ENCODE measurements around the gene CD99L2.

The CD99L2 gene

DNA sequence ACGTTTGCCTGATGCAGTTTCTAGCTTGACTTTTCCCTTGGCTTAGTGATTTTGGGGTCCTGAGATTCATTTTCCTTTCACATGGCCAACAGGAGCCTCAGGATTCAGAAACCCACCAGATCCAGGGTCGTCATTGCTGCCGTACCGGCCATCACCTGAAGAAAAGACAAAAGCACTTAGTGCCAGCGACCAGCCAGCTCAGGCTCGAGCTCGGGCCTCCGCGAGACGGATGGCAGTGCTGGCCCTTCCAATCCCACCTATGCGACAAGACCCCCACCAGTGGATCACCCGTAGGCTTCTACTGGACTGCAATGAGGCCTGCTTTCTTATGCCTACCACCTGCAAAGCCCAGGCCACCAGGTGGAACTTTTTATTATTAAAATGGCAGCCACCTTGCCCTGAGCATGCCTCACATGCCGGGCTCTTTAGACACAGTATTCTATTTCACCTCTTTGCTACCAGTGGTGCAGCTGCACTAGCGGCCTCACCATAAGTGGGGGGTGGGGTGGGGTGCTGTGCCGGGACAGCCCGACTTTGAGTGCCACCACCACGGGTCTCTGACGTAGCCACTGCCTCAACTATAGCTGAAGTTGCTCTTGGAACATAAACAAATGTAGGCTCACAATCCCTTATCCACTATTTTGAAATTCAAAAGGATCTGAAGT is 121.0 kb downstream of the CD99L2 start:
- no peak for DNase-seq

DNA sequence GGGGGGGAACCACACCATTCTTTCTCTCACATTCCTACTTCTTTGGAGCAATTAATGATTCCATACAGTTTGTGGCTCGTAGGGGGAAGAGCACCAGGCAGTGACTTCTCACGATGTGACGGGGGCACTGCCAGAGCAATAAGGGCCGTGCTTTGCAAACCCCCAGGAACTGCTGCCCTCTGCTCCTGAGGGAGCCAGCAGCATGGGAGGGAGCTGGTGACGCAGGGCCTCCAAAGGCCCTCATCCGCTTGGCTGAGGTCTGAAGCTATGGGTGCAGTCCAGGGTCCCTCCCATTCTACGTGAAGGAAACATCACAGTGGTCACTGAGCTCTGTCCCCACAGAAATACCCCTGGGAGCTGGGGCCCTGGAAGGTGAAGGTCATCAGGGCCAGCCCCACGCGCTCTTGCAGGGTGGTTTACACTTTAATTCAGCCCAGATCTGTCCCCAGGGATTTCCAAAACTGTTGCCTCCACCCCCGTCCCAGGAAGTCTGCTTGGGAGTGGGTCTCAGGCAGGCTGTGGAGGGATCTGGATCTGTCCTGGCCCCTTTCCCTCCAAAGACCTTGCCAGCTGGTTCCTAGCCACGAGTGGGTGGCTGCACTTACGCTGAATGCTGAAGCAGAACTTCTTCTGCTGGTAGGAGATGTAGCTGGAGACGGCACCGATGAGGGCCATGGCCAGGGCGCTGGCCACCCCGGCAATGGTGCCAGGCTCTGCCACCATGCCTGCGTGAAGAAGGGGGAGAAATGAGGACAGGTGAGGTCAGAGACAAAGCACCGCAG is 122.7 kb downstream of the CD99L2 start:
- DNase-seq = no peak

DNA sequence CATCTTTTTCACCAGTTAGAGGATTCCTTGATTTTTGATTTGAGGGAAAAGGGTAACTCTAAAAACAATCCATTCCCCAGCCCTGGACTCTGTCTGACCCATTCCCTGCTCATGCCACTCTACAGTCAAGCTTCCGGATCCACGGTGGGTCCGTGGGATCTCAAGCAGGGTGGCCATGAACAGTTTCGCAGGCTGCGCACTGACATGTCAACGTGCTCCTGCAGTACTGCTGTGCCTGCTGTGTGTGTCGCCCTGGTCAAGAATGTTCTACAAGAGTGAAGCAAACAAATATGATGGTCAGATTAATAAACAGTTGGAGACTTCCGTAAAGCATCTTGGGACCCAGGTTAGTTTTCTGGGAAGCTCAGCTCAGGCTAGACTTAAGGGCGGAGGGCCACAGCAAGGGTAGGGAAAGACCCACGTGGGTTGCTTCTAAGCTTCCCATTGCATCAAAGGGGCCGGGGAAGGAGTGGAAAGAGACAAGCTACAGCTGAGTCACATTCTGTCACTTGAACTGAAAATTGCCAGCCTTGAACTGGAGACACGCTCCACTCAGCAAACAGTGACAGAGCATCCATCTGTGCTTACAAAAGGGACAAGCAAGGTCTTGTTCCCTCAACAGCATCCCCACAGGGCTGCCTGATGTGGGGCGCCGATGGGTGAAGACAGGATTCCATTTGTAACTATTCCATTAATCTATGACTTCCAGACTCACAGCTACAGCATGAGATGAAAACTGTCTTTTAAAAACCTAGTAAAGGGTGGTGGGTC is 123.5 kb downstream of the CD99L2 start:
- DNase-seq = no peak

DNA sequence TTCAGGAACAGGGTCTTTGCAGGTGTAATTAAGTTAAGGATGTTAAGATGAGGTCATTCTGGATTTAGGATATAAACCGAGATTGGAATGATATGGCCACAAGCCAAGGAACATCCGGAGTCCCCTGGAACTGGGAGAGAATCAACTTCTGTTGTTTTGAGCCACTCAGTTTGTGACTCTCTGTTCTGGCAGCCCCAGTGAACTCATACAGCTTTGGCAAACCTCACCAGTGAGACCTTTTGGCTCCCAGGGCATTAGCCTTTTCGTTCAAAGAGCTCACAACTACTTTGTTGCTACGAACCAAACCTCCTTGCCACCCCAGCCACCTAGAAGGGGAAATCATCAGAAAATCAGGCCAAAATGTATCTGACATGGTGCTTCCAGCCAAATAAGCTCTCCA is 124.8 kb downstream of the CD99L2 start:
- no peak for DNase-seq

DNA sequence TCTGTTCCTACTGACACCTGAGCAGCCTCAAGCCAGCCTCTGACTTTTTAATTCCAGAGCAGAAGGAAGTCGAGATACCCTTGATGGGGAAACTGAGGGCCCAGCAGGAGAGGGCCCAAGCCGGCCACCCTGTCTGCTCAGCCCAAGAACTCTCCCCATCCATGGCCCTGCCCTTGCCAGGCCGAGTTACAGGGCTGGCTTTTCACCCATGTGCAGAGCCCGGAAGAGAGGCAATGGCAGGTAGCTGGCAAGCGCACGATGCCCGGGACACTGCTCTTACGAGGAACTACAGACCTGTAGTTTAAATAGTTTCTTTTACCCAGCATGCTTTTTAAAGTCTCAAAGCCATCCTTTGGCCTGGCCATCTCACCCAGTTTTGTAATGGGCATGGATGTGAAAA is 125.4 kb downstream of the CD99L2 start:
- no peak for DNase-seq

DNA sequence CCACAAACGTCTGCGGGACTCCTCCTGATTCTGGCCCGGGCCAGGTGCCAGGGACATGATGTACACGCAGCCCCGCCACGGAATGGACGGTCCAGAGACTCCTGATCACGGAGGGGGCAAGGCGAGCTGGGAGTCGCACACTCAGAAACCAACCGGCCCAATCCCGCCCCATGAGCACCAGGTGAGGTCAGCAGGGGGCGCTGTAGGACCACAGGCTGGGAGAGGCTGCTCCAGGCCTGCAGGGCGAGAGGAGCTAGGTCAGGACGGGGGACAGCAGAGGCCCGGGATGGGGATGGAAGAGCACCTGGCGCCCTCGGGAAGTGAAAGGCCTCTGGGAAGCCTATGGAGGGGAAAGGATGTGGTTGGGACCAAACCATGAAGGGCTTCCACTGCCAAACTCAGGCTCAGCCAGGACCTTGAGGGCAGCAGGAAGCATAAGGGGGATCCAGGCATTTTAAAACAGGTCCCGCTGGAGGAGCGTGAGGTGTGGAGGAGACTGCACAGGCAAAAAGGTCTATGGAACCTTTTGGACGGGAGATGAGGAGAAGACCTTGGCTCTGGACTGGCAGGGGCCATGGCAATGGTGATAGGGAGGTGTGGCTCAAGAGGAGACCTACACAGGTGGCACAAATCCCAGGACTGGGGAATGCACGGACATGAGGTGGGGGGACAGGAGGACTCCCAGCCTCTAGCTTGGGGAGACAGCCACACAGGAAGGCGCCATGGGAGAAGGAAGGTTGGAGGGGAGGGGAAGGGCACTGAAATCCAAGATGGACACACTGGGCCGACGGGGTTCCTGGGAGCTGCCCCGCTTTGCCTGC is 126.1 kb downstream of the CD99L2 start:
- peak; percentile 71 for DNase-seq

DNA sequence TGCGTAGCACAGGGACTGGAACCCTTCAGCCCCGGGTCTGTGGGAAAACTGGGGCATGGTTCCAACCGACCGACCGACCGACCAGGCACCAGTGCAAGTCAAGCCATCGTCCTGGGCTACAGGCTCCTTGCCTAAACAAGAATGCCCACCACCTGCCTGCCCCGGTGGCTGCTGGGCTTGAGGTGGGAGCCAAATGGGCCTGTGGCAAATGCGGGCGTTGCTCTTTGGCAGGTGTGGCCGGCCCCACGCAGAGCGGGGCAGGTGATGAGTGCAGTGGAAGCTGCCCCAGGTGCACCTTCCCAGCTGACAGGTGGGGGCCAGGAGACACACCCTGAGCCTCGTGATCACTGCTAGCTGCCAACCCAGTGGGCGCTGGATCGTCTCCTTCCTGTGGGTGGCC is 127.4 kb downstream of the CD99L2 start:
- no peak for DNase-seq

DNA sequence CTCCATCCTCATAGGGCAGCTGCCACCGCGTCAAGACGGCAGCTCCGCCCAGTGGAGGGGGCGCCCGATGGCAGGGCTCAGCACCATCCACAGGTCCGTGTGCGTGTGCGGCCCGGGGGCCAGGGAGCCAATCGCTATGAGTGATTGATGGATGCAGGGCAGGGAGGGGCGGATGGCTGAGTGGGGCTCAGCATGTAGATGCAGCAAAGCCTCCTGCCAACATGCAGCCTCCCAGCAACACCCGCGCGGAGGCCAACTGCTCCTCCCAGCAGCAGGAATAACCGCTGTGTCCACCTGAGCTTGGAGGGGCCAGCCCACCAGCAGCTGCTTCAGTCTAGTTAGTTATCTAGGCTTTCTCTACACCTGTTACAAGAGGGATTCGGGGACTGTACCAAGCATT is 127.8 kb downstream of the CD99L2 start:
- DNase-seq = no peak

DNA sequence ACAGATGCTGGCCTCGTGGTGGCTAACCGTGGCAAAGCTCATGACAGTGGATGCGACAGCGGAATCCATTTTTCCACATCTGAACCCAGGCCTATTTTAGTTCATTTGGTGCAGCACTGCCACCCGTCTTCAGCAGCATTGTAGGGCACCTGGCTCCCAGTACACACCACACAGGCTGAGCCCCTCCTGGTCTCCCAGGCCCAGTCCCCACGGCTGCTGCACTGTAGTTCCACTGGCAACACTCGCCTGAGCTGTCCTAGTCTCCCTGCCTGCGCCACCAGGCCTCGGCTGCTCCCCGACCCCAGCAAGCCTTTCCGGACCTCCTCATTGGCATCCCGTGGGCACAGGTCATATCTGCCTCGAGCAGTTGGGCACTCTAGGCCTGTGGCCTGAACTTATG is 129.1 kb downstream of the CD99L2 start:
- no peak for DNase-seq

DNA sequence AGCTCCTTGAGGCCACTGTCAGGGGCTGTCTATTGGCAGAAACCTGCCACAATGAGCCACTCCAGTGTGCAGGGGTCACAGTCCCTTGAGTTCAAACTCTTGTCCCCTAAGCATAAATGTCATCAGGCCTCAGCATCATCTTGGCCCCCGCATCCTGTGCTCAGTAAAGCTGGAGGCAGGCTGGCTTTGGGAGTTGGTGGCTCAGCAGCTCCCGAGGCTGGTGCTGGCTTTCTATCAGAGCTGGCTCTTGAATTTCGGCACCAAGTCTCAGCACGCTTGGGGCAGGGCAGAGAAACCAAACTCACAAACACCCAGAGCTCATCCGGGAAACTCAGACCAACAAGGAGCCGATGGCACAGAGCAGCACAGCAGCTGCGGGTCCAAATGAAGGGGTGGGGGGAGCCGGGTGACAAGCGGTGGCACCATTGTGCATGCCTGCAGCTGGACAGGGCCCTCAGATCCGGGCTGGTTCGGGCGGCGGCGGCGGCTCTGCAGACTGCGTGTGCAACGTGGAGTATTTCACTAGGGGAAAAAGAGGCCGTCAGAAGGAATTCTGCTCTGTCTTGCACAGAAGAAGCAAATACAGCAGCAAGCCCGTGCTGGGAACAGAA is 129.8 kb downstream of the CD99L2 start:
- no peak for DNase-seq

DNA sequence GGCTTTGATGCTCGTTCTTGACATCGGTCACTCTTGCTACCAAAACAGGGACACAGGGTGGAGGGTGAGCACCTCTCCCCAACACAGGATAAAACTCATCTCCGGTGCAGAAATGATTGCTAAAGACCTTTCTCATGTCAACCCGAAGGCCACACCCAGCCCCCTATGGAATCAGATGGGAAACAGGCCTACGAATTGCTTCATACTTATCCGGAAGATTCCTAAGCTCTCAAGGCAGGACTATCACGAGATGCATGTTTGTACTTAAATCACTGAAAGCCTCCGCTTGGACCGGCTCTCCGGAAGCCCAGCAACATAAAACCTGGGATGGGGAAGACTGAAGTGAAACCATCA is 130.4 kb downstream of the CD99L2 start:
- no peak for DNase-seq

DNA sequence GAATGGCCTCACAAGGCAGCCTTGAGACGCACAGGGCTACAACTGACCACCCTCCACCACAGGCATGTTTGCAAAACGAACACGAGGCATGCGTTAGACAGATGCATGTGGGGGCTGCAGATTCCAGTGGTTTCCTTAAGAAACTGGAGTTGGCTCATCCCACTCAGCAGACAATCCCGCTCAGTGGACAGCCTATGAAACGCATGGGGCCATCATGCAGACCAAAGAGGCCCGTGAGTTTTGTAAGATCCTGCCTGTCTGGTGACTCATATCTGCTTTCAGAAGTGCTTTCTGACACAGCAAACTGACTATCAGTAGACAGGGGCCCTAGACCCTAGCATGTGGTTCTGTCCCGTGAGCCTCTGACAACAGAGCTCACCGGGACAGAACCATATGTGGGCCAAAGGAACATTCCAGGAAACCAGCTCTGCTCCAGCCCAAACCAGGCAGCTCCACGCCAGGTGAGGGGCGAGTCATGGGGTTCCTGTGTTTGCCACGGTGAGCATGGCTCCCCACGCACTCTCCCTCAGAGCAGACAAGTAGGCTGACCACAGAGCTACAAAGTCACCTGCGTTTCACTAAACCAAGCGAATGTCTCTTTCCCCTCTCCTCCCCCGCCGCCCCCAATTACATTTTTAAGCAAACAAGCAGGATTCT is 130.9 kb downstream of the CD99L2 start:
- no peak for DNase-seq

DNA sequence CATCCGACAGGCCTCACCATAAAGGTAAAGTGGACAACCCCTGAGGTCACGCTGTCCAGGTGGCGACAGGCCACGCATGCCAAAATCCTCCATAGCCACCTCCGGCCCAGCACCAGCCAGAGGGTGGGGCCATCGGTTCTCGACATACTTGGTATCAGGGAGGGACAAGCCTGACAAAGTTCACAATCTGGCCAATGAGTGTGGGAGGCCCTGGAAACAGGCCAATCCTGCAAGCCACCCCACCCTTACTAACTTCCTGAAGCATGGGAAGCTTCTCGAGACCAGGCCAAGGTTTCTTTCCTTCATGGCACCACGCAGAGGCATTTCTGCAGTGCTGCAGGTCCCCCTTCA is 131.4 kb downstream of the CD99L2 start:
- DNase-seq = no peak

DNA sequence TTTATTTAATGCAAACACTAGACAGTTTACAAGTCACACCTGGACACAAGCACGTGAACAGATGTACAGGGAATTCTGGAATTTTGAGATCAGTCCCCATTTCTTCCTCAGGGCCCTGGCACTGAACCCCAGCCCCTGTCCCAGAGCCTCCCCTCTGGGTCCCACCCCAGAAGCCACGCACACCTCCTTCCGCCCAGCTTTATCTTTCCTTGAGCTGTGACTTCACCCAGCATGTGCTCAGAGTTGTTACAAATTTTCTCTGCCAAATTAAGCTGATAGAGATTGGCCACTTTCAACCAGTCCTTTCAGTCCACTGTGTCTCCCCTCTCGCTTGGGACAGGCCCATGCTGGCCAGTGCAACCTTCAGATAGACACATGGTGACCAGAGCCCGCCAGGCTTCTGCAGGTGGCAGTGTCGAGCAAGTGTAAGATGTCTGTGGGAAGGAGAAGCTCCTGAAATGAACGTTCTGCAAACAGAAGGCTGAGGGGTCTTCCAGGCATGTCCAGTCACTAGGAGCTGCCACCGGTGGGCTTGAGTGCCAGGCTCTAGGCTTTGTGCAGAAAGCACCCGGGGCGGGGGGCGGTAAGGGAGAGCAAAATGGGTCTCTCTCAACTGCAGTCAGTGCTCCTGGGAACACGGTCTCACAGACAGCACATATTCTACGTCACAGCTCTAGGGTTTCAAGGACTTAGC is 132.0 kb downstream of the CD99L2 start:
- DNase-seq = no peak

DNA sequence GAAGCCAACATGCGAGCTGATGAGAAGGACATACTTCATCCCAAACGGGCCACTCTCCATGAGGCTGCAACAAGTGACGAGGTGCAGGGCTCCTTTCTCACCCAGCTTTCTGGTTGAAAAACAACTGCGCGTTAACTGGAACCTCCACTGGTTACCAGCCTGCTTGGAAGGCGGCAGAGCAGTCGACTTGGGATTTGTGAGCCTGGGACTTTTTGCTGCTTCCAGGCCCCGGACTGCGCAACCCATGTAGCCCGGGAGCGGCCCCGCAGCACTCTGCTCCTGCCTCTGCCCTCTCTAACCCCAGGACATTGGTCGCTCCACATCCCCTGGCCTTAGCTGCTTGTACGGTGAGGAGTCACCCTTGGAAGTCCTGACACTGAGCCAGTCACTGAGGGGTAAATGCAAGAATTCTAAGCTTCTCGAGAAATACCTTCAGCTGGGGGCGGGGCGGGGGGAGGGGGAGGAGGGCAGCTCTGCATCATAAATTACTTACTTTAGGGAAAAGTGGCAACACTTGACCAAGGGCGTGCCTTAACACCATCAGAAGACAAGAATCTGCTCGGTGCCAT is 132.6 kb downstream of the CD99L2 start:
- DNase-seq = no peak

DNA sequence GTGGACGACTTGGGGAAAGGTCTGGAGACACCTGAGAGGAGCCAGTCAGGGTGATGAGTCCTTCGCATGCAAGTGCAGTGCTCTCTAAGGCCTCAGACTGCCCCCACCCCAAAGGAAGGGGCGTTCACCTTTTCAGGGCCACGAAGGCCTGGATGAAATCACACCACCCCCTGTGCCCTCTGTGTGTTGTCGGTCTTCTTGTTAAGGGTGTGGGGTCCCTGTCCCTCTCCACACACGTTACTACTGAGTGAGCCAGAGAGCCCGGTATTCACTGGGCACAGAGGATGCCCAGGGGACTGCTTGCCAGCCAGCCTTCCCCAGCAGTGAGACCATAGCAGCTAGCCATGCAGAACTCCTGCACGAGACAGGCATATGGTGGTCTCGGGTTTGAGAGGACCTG is 133.2 kb downstream of the CD99L2 start:
- no peak for DNase-seq

DNA sequence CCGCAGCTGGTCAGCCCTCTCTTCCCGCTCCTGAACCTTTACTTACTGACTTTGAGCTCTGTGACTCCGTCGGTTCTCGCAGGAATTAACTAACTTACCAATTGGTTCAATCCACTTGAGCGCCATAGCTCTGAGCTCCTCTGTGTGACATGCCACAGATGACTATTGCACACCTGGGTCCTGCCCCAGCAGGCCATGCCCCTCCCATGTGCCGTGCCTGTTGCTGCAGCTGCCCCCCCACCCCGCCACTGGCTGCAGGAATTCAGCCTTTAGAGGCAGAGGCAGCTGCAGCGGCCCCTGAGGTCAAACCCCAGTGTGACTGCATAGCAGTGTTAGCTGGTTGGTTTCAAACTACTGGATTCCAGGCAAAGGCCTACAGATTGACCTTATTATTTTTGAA is 134.7 kb downstream of the CD99L2 start:
- DNase-seq = no peak

DNA sequence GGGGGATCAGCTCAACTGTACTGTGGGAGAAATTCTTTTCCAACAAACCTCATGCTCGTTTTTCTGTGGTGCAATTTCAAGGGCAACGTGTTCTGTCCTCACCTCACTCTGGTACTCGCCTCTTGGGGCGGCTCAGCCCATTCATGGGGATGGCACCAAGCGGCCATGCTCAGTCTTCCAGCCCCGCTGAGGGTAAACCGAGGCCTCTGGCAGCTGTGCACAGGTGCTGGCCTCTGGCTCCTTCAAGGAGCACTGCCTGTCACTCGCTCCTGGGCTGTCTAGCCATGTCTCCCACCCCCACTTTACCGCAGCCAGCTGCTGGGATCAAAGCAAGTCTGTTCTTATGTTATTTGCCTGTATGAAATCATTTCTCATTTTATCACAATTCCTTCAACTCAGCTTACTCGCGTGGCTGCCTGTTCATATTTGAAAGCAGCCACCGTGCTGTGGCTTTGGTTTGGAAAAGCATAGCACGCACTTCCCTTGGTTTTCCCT is 135.1 kb downstream of the CD99L2 start:
- no peak for DNase-seq

DNA sequence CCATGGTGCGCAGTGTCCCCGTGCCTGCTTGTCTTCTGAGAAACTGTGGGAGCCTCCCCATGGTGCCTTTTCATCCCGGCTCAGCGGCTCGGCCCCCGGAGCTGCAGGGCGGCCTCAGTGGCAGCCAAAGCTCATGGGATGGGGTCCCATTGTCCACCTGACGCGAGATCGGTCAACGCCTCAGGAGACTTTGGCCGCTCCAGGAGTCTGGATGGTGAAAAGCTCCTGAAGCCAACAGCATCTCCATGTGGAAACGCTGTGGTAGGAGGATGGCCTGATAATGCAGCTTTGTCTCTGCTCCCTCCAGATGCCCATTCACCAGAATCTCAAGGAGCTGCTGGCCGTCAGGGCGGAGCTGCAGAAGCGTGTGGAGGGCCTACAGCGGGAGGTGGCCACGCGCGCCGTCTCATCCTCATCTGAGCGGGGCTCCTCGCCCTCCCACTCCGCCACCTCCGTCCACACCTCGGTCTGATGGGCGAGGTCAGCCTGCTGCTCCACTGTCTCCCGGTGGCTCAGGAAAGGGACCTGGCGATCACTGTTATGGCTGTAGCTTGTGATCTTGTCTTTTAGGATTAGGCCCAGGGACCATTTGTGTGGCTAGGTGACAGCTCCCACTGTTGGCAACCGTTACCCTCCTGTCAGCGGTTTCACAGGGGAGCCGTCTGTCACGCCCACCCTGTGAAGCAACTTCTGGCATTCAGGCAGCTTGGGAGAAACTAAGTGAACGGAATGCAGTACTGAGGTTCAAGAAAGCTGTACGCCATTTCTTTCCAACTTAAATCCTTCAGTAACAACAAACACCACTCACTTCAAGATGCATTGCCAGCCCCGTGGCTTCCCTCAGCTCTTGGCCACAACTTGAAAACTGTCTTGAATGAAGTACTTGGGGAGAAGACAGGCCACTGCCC is 136.0 kb downstream of the CD99L2 start:
- no peak for DNase-seq

DNA sequence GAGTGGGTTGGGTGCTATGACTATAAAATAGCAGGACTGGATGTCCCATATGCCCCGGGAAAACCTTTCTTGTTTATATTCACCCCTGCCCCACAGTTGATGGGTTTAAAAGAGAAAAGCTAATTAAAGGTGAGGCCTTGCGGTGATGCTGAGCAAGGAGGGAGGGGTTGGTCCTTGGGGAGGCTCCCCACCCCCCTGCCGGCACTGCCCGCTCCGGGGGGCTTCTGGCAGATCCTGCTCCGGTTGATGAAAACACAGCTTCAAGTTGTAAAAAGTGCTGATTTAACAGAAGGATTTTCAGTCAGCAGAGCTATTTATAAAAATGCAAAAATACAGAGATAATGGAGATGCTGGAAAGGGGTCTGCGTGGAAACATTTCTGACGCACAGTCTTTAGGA is 136.7 kb downstream of the CD99L2 start:
- no peak for DNase-seq
